GM21786 (cell line): ENCODE results near the gene STARD5.
A peak's percentile ranks its signal among the peaks of the same experiment; 100 is the strongest.

Source experiments
- ATAC-seq: cut with Tn5 transposase; IDR thresholded peaks from one replicate; pipeline ENCODE4 v1.9.1; 2021; ENCODE audit not compliant: unreplicated experiment

STARD5 gene

DNA sequence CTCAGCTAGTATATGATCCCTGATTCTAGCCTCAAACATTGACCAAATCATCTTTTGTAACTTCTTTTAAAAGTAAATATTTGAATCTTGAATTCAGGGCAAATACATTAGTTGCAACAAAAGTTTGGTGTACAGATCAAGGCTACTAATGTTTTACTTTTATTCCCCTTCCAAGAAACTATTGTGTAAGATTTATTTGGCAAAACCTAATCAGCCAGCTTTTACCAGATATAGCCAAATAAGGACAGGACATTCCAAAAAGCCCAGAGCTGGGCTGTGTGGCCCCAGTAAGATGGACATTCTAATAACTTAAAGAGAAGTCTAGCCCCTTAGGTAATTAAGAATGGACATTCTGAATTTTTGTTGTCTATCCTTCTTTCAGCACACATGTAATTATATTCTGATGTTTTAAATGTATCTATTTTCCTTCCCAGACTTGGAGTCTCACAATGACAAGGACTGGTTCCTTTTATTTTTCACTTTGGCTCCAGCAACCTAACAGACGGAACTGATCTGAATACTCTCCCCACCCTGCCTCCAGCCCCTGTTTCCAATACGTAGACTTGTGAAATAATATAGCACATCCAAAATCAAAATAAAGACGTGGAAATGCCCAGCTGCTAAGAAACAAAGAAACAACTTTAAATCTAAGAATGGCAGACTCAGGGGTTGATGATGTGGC is 48.1 kb downstream of the STARD5 start:
- ATAC-seq = no peak

DNA sequence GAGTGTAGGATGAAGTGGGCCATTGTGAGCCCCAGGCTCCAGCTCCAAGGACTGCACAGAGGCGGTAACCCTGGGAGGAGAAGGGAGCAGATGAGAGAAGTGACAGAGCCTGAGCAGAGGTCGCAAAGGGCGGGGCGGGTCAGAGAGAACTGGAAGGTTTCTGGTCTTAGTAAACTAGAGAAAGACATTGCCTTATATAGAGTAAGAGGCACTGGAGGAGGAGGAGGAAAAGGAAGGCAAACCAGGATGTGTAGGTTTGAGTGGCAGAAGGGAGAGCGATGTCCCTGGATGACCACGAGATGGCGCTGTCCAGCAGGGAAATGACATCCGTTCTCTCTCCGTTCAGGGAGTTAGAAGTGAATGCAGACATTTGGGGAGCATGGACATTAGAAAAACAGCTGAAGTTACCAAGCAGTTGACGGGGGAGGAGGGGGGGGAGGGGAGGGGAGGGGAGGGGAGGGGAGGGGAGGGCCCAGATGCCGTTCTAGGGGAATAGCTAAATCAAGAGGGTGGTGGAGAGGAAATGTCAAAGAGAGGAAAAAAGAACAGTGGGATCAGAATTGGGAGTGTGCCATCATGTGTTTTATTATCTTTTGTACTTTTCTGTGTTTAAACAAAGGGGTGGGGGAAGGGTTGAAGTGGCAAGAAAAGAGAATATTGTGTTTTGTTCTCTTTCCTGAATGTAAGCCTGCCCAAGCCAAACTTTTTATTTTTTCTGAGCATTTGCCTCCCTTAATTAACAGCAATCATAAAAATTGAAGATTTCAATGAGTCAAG is 48.8 kb downstream of the STARD5 start:
- peak; percentile 81 for ATAC-seq

DNA sequence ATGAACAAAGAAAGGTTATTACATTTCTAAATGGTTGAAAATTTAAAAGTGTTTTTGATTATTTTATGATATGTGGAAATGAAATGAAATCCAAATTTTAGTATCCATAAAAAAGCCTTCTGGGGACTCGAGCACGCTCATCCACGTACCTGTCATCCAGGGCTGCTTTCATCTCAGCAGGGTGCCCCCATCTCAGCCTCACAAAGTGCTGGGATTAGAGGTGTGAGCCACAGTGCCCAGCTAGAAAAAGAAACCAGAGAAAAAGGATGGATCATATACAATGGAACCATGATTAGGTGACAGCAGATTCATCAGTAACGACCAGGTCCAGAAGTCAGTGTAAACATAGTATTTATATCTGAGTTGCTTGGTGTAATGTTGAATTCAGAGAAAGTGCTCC is 49.7 kb downstream of the STARD5 start:
- ATAC-seq = no peak

GRCh38 chr15:81273855-81274254 is 50.1 kb downstream of the STARD5 start:
- ATAC-seq = no peak

GRCh38 chr15:81273200-81273599 is 50.7 kb downstream of the STARD5 start:
- no peak for ATAC-seq

GRCh38 chr15:81271761-81272644 is 51.9 kb downstream of the STARD5 start:
- no peak for ATAC-seq

GRCh38 chr15:81270781-81271491 is 53.0 kb downstream of the STARD5 start:
- ATAC-seq = no peak

GRCh38 chr15:81270188-81270587 is 53.8 kb downstream of the STARD5 start:
- no peak for ATAC-seq

GRCh38 chr15:81268881-81269601 is 54.9 kb downstream of the STARD5 start:
- no peak for ATAC-seq

- ATAC-seq = no peak
Measured at GRCh38 chr15:81268340-81268739, 55.6 kb downstream of the STARD5 start.

GRCh38 chr15:81265944-81266775 is 57.8 kb downstream of the STARD5 start:
- ATAC-seq = peak; percentile 77

GRCh38 chr15:81265256-81265943 is 58.5 kb downstream of the STARD5 start:
- ATAC-seq = peak; percentile 12

- no peak for ATAC-seq
Measured at GRCh38 chr15:81264072-81264857, 59.7 kb downstream of the STARD5 start.

DNA sequence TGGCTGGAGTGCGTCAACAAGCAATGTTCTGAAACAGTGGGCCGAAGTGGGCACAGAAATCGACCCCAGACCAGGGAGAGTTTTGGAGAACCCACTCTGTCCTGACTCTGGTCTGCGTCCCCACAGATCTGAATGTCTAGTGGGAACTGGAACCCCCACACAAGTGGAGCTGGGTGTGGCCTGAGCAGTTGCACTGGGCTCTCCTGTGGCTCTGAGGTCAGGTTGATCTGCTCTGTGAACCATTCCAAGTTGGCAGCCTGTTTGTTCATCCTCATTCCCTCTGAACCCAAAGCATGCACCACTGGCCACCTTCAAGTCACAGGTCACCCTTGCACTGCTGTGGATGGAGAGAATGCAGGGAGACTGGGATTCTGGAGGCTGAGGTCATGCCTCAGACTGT is 60.5 kb downstream of the STARD5 start:
- ATAC-seq = no peak

GRCh38 chr15:81261172-81261811 is 62.6 kb downstream of the STARD5 start:
- no peak for ATAC-seq

- no peak for ATAC-seq
Measured at GRCh38 chr15:81259760-81260298, 64.1 kb downstream of the STARD5 start.
